ENCODE results near the gene ADAM17. TPM values are rescaled to one million over a fixed set of nuclear protein-coding genes. Genes with fewer than 3 reads are reported as not detected.

ADAM17 gene
- total RNA-seq, 1 experiment from 2014 or later: 50.0 TPM

- H3K27me3 ChIP-seq (ENCODE audit: control insufficient read depth, insufficient read depth, low read length): no peaks in the 10 kb centered on the region
- in situ Hi-C loops (cut with HindIII; ENCODE audit: low pct_unique_long_range_greater_than_20kb, low sequenced_read_pairs): no loop called here
- TSS peak; percentile 14 for BruUV-seq (replicated peaks)
- ATAC-seq: peak; percentile 32
- H3K4me1 ChIP-seq (ENCODE audit: control insufficient read depth, insufficient read depth, low read length): peaks cover 4% of the 10 kb centered on the region; the same call in 1 of the 2 replicates
- peak overlapping the region; percentile 30; the same call in 1 of the 2 replicates for H3K27ac ChIP-seq (ENCODE audit: low read length)
- no peaks in the 10 kb centered on the region for H3K9me3 ChIP-seq (ENCODE audit: control insufficient read depth, insufficient read depth, low read depth, low read length)
- TF ChIP-seq POLR2AphosphoS5 (IDR thresholded peaks at IDR 0.05; ENCODE audit: low read depth, low read length): peak; percentile 58; the same call in 1 of the 2 replicates
- TF ChIP-seq, protein P1, sequence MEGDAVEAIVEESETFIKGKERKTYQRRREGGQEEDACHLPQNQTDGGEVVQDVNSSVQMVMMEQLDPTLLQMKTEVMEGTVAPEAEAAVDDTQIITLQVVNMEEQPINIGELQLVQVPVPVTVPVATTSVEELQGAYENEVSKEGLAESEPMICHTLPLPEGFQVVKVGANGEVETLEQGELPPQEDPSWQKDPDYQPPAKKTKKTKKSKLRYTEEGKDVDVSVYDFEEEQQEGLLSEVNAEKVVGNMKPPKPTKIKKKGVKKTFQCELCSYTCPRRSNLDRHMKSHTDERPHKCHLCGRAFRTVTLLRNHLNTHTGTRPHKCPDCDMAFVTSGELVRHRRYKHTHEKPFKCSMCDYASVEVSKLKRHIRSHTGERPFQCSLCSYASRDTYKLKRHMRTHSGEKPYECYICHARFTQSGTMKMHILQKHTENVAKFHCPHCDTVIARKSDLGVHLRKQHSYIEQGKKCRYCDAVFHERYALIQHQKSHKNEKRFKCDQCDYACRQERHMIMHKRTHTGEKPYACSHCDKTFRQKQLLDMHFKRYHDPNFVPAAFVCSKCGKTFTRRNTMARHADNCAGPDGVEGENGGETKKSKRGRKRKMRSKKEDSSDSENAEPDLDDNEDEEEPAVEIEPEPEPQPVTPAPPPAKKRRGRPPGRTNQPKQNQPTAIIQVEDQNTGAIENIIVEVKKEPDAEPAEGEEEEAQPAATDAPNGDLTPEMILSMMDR (IDR thresholded peaks at IDR 0.05): no peak
- intact Hi-C loops (cut with micrococcal nuclease; ENCODE audit: unreplicated experiment): no loop called here
- ChIA-PET CTCF (no interaction called here), POLR2A (interaction anchor here (0.6 to 1.0 kb wide), 3 partner anchors 8 to 462 kb away, joined by 3 to 4 read pairs (median 4); no protein-coding TSS in a partner anchor)
- H3K36me3 ChIP-seq (ENCODE audit: control insufficient read depth, insufficient read depth, low read length): peaks cover 15% of the 10 kb centered on the region
- DNase-seq (ENCODE audit: low read depth, low spot score): no peak
- no peak overlapping the region for H3K4me3 ChIP-seq (ENCODE audit: low read depth in 2 of 2, low read length in 2 of 2)
These were observed 23.0 kb upstream of the ADAM17 start for GRCh38 chr2:9578467-9579235.

GRCh38 chr2:9574331-9574730, 18.7 kb upstream of the ADAM17 start:
- intact Hi-C loops (cut with micrococcal nuclease; ENCODE audit: unreplicated experiment): no loop called here
- no peak overlapping the region for H3K4me3 ChIP-seq (ENCODE audit: low read depth in 2 of 2, low read length in 2 of 2)
- no peaks in the 10 kb centered on the region for H3K27me3 ChIP-seq (ENCODE audit: control insufficient read depth, insufficient read depth, low read length)
- ATAC-seq (no peak), DNase-seq (ENCODE audit: low read depth, low spot score) (no peak)
- in situ Hi-C loops (cut with HindIII; ENCODE audit: low pct_unique_long_range_greater_than_20kb, low sequenced_read_pairs): no loop called here
- H3K27ac ChIP-seq (ENCODE audit: low read length): no peak overlapping the region
- peaks cover 2% of the 10 kb centered on the region; the same call in 1 of the 2 replicates for H3K4me1 ChIP-seq (ENCODE audit: control insufficient read depth, insufficient read depth, low read length)
- no peaks in the 10 kb centered on the region for H3K9me3 ChIP-seq (ENCODE audit: control insufficient read depth, insufficient read depth, low read depth, low read length)
- TF ChIP-seq, protein P1 (IDR thresholded peaks at IDR 0.05): no peak
- no peak for TF ChIP-seq POLR2AphosphoS5 (IDR thresholded peaks at IDR 0.05; ENCODE audit: low read depth, low read length)
- TF ChIP-seq TCF7L2 (IDR thresholded peaks at IDR 0.05; ENCODE audit: low read depth, low read length): no peak
- ChIA-PET CTCF (no interaction called here), POLR2A (no interaction called here)
- no TSS peak for BruUV-seq (replicated peaks)
- no peaks in the 10 kb centered on the region for H3K36me3 ChIP-seq (ENCODE audit: control insufficient read depth, insufficient read depth, low read length)

GRCh38 chr2:9573840-9574239, 18.2 kb upstream of the ADAM17 start:
- Histone ChIP-seq H3K36me3 (ENCODE audit: control insufficient read depth, insufficient read depth, low read length) (no peaks in the 10 kb centered on the region), H3K27me3 (ENCODE audit: control insufficient read depth, insufficient read depth, low read length) (no peaks in the 10 kb centered on the region), H3K4me1 (ENCODE audit: control insufficient read depth, insufficient read depth, low read length) (peaks cover 2% of the 10 kb centered on the region; the same call in 1 of the 2 replicates), H3K27ac (ENCODE audit: low read length) (no peak overlapping the region), H3K9me3 (ENCODE audit: control insufficient read depth, insufficient read depth, low read depth, low read length) (no peaks in the 10 kb centered on the region), H3K4me3 (ENCODE audit: low read depth in 2 of 2, low read length in 2 of 2) (no peak overlapping the region)
- POLR2A ChIA-PET: no interaction called here
- CTCF ChIA-PET: no interaction called here
- in situ Hi-C loops (cut with HindIII; ENCODE audit: low pct_unique_long_range_greater_than_20kb, low sequenced_read_pairs) (no loop called here), intact Hi-C loops (cut with micrococcal nuclease; ENCODE audit: unreplicated experiment) (no loop called here)
- ATAC-seq (peak; percentile 37; the same call in 1 of the 2 replicates), DNase-seq (ENCODE audit: low read depth, low spot score) (no peak)
- TF ChIP-seq TCF7L2 (IDR thresholded peaks at IDR 0.05; ENCODE audit: low read depth, low read length) (no peak), POLR2AphosphoS5 (IDR thresholded peaks at IDR 0.05; ENCODE audit: low read depth, low read length) (peak; percentile 49)
- BruUV-seq (replicated peaks): no TSS peak

Data from Panc1 (cell line).